ENCODE measurements around the gene NPAS1. TPM values are rescaled to one million over a fixed set of nuclear protein-coding genes. Genes with fewer than 3 reads are reported as not detected.

The NPAS1 gene
- total RNA-seq, 1 experiment from 2014 or later, result 2.8 TPM

DNA sequence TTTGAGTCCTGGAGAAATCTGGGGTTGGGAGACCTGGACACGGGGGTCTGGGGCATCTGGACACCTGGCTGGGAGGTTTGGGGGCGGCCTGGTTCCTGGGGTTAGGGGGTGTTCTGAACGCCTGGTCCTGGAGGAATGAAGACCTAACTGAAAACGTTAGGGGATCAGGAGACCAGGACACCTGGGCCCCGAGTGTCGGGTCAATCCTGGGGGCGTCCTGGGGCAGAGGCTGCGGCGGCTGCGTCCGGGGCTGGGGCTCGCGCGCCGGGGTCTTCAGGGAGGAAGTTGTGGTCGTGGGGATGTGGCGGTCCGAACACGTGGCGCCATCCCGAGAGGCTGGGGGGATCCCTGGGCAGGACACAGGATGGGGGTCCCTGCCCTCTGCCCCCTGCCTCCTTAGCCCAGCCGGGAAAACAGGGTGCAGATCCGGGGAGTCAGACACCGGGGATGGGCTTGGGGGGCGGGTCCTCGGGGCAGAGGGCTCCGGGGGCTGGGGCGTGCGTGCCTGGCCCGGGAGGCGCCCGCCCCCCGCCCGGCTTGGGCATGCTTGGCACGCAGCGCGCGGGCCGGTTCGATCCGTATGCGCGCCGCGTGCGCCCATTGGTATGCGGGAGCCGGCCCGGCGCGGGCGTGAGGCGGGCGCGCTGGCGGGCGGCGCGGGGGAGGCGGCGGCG, 632 bp downstream of the NPAS1 start:
- H3K27ac Mint-ChIP-seq (ENCODE audit: unreplicated experiment), result no peak overlapping the region
- intact Hi-C loops (cut with micrococcal nuclease; ENCODE audit: unreplicated experiment), result no loop called here
- Histone ChIP-seq H3K36me3 (ENCODE audit: control insufficient read depth, insufficient read depth, low read length) (no peaks in the 10 kb centered on the region), H3K4me1 (peaks cover 8% of the 10 kb centered on the region; the same call in 1 of the 2 replicates), H3K27me3 (replicated peaks; ENCODE audit: control insufficient read depth, insufficient read depth, low read length) (peaks cover 1% of the 10 kb centered on the region), H3K9me3 (no peaks in the 10 kb centered on the region), H3K4me3 (ENCODE audit: low read depth, low read length) (peak overlapping the region; percentile 37)
- H3K4me3 Mint-ChIP-seq (ENCODE audit: unreplicated experiment), result peak overlapping the region; percentile 70
- no peaks in the 10 kb centered on the region for H3K9me3 Mint-ChIP-seq (ENCODE audit: unreplicated experiment)
- ChIA-PET POLR2A (interaction anchor here (0.6 to 1.8 kb wide), 2 partner anchors 38 to 93 kb away, joined by 4 to 5 read pairs; partner anchors contain the start of gene ZC3H4), CTCF (interaction anchor here (0.6 to 1.0 kb wide), 2 partner anchors 193 to 224 kb away, joined by 3 read pairs; no protein-coding TSS in a partner anchor)
- peaks cover 7% of the 10 kb centered on the region for H3K27me3 Mint-ChIP-seq (ENCODE audit: insufficient read depth, unreplicated experiment)
- TF ChIP-seq, protein P1, sequence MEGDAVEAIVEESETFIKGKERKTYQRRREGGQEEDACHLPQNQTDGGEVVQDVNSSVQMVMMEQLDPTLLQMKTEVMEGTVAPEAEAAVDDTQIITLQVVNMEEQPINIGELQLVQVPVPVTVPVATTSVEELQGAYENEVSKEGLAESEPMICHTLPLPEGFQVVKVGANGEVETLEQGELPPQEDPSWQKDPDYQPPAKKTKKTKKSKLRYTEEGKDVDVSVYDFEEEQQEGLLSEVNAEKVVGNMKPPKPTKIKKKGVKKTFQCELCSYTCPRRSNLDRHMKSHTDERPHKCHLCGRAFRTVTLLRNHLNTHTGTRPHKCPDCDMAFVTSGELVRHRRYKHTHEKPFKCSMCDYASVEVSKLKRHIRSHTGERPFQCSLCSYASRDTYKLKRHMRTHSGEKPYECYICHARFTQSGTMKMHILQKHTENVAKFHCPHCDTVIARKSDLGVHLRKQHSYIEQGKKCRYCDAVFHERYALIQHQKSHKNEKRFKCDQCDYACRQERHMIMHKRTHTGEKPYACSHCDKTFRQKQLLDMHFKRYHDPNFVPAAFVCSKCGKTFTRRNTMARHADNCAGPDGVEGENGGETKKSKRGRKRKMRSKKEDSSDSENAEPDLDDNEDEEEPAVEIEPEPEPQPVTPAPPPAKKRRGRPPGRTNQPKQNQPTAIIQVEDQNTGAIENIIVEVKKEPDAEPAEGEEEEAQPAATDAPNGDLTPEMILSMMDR (IDR thresholded peaks at IDR 0.05; ENCODE audit: insufficient read depth in 1 of 2, low read depth in 1 of 2, low read length in 1 of 2, severe bottlenecking in 1 of 2, unreplicated experiment in 1 of 2), result no peak
- H3K36me3 Mint-ChIP-seq (ENCODE audit: insufficient read depth, unreplicated experiment), result peaks cover 4% of the 10 kb centered on the region
- BruUV-seq (replicated peaks), result no TSS peak
- DNase-seq, result no peak
- H3K4me1 Mint-ChIP-seq (ENCODE audit: low read depth, unreplicated experiment), result no peaks in the 10 kb centered on the region

DNA sequence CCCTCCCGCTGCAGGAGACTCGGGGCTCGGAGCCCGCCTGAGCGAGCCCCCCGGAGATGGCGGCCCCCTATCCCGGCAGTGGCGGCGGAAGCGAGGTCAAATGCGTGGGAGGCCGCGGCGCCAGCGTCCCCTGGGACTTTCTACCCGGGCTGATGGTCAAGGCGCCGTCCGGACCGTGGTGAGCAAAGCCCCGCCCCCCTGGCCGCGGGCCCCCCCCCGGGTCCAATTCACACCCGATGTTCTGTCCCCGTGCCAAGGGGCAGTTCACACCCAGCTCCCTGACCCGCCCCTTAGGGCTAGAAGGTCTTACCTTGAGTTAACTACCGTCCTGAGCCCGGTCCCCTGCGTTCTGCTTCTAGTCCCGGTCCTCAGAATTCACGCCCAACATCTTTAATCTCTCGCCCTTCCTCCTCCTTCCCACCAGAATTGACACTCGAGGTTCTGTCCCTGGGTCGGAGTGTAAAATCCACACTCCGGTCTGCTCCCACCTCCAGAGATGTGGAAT, 1.4 kb downstream of the NPAS1 start:
- Mint-ChIP-seq H3K9me3 (ENCODE audit: unreplicated experiment) (no peaks in the 10 kb centered on the region), H3K4me3 (ENCODE audit: unreplicated experiment) (peak overlapping the region; percentile 82), H3K4me1 (ENCODE audit: low read depth, unreplicated experiment) (no peaks in the 10 kb centered on the region), H3K36me3 (ENCODE audit: insufficient read depth, unreplicated experiment) (peaks cover 4% of the 10 kb centered on the region), H3K27ac (ENCODE audit: unreplicated experiment) (no peak overlapping the region), H3K27me3 (ENCODE audit: insufficient read depth, unreplicated experiment) (peaks cover 7% of the 10 kb centered on the region)
- peak overlapping the region; percentile 41 for H3K4me3 ChIP-seq (ENCODE audit: low read depth, low read length)
- no TSS peak for BruUV-seq (replicated peaks)
- CTCF ChIA-PET, result interaction anchor here (1.0 to 1.2 kb wide), 2 partner anchors 15 to 223 kb away, joined by 3 read pairs; no protein-coding TSS in a partner anchor
- no peaks in the 10 kb centered on the region for H3K9me3 ChIP-seq
- H3K36me3 ChIP-seq (ENCODE audit: control insufficient read depth, insufficient read depth, low read length), result no peaks in the 10 kb centered on the region
- peaks cover 1% of the 10 kb centered on the region for H3K27me3 ChIP-seq (replicated peaks; ENCODE audit: control insufficient read depth, insufficient read depth, low read length)
- peak in 1 of 2 experiments; percentile 45 for DNase-seq
- peaks cover 8% of the 10 kb centered on the region; the same call in 1 of the 2 replicates for H3K4me1 ChIP-seq
- TF ChIP-seq, protein P1 (IDR thresholded peaks at IDR 0.05; ENCODE audit: insufficient read depth in 1 of 2, low read depth in 1 of 2, low read length in 1 of 2, severe bottlenecking in 1 of 2, unreplicated experiment in 1 of 2), result no peak
- POLR2A ChIA-PET, result interaction anchor here (1.8 kb wide), 1 partner anchor 92 kb away, joined by 5 read pairs; the partner anchor contains the start of gene ZC3H4
- intact Hi-C loops (cut with micrococcal nuclease; ENCODE audit: unreplicated experiment), result no loop called here

DNA sequence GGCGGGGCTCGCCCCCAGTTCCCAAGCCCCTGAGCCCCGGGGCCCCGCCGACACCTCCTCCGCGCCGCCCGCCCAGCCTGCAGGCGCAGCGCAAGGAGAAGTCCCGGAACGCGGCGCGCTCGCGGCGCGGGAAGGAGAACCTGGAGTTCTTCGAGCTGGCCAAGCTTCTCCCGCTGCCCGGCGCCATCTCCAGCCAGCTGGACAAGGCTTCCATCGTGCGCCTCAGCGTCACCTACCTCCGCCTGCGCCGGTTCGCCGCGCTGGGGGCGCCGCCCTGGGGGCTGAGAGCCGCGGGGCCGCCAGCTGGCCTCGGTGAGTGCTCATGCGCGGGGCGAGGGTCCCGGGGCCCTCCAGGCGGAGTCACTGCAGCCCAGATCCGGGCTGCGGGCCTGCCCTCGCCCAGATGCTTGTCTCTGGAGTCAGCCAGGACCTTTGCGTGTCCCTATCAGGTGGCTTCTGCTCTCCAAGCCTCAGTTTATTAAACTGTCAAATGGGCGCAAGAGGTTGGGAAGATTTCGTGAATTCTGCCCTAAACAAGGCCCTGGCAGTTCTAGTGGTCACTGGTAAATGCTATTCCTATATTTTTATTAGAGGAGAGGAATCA, 2.0 kb downstream of the NPAS1 start:
- H3K4me3 Mint-ChIP-seq (ENCODE audit: unreplicated experiment), result peak overlapping the region; percentile 82
- ChIA-PET POLR2A (interaction anchor here (1.8 kb wide), 1 partner anchor 91 kb away, joined by 5 read pairs; the partner anchor contains the start of gene ZC3H4), CTCF (interaction anchor here (1.0 to 1.2 kb wide), 2 partner anchors 14 to 222 kb away, joined by 3 read pairs; no protein-coding TSS in a partner anchor)
- peaks cover 5% of the 10 kb centered on the region for H3K27me3 Mint-ChIP-seq (ENCODE audit: insufficient read depth, unreplicated experiment)
- H3K9me3 Mint-ChIP-seq (ENCODE audit: unreplicated experiment), result no peaks in the 10 kb centered on the region
- H3K4me1 Mint-ChIP-seq (ENCODE audit: low read depth, unreplicated experiment), result no peaks in the 10 kb centered on the region
- BruUV-seq (replicated peaks), result no TSS peak
- TF ChIP-seq, protein P1 (IDR thresholded peaks at IDR 0.05; ENCODE audit: insufficient read depth in 1 of 2, low read depth in 1 of 2, low read length in 1 of 2, severe bottlenecking in 1 of 2, unreplicated experiment in 1 of 2), result no peak
- Histone ChIP-seq H3K4me1 (peaks cover 8% of the 10 kb centered on the region; the same call in 1 of the 2 replicates), H3K4me3 (ENCODE audit: low read depth, low read length) (peak overlapping the region; percentile 41), H3K36me3 (ENCODE audit: control insufficient read depth, insufficient read depth, low read length) (no peaks in the 10 kb centered on the region), H3K27me3 (replicated peaks; ENCODE audit: control insufficient read depth, insufficient read depth, low read length) (peaks cover 1% of the 10 kb centered on the region), H3K9me3 (no peaks in the 10 kb centered on the region)
- H3K36me3 Mint-ChIP-seq (ENCODE audit: insufficient read depth, unreplicated experiment), result peaks cover 4% of the 10 kb centered on the region
- intact Hi-C loops (cut with micrococcal nuclease; ENCODE audit: unreplicated experiment), result no loop called here
- peak in 1 of 2 experiments; percentile 55 for DNase-seq
- H3K27ac Mint-ChIP-seq (ENCODE audit: unreplicated experiment), result no peak overlapping the region
